ENCODE measurements around the gene POU6F1.
"Not testable (repeated sequence)": the region's sequence is repeated elsewhere in the genome, so short reads cannot be mapped to it uniquely, and the experiment has no call there.

The POU6F1 gene

GRCh38 chr12:51217968-51218606 lies at the start of gene POU6F1:
Gene POU6F1, minus strand, starts transcription at chr12:51218062. Its CDS starts 11,226 bp downstream, at chr12:51206836.
- H3K27me3 ChIP-seq (replicated peaks; ENCODE audit: control insufficient read depth, insufficient read depth, low read length), result no peaks in the 10 kb centered on the region
- no peaks in the 10 kb centered on the region for H3K36me3 ChIP-seq (ENCODE audit: control insufficient read depth, insufficient read depth, low read length, severe bottlenecking)
- H3K4me3 ChIP-seq (ENCODE audit: low read length), result peak within 1 kb of the TSS; percentile 84
- H3K9ac ChIP-seq (ENCODE audit: low read length), result peak within 1 kb of the TSS; percentile 83
- no peaks in the 10 kb centered on the region for H3K9me3 ChIP-seq (ENCODE audit: control insufficient read depth, low read length)
- DNase-seq (ENCODE audit: low read depth), result peak; percentile 94
- H3K4me1 ChIP-seq (ENCODE audit: control insufficient read depth, insufficient read depth, low read length), result peaks cover 3% of the 10 kb centered on the region

- DNase-seq (ENCODE audit: low read depth), result no peak
- no peaks in the 10 kb centered on the region for H3K36me3 ChIP-seq (ENCODE audit: control insufficient read depth, insufficient read depth, low read length, severe bottlenecking)
- H3K4me3 ChIP-seq (ENCODE audit: low read length), result no peak overlapping the region
- H3K9ac ChIP-seq (ENCODE audit: low read length), result no peak overlapping the region
- no peaks in the 10 kb centered on the region for H3K27me3 ChIP-seq (replicated peaks; ENCODE audit: control insufficient read depth, insufficient read depth, low read length)
- H3K4me1 ChIP-seq (ENCODE audit: control insufficient read depth, insufficient read depth, low read length), result peaks cover 7% of the 10 kb centered on the region
- H3K9me3 ChIP-seq (ENCODE audit: control insufficient read depth, low read length), result no peaks in the 10 kb centered on the region
Measured at GRCh38 chr12:51265024-51265423, 47.2 kb upstream of the POU6F1 start.

- H3K4me1 ChIP-seq (ENCODE audit: control insufficient read depth, insufficient read depth, low read length), result peaks cover 4% of the 10 kb centered on the region
- no peaks in the 10 kb centered on the region for H3K27me3 ChIP-seq (replicated peaks; ENCODE audit: control insufficient read depth, insufficient read depth, low read length)
- H3K9me3 ChIP-seq (ENCODE audit: control insufficient read depth, low read length), result no peaks in the 10 kb centered on the region
- H3K4me3 ChIP-seq (ENCODE audit: low read length), result no peak overlapping the region
- DNase-seq (ENCODE audit: low read depth), result no peak
- H3K9ac ChIP-seq (ENCODE audit: low read length), result no peak overlapping the region
- H3K36me3 ChIP-seq (ENCODE audit: control insufficient read depth, insufficient read depth, low read length, severe bottlenecking), result no peaks in the 10 kb centered on the region
Measured at GRCh38 chr12:51264297-51264696, 46.4 kb upstream of the POU6F1 start.

GRCh38 chr12:51263341-51263740 lies 45.5 kb upstream of the POU6F1 start:
- H3K36me3 ChIP-seq (ENCODE audit: control insufficient read depth, insufficient read depth, low read length, severe bottlenecking), result no peaks in the 10 kb centered on the region
- no peaks in the 10 kb centered on the region for H3K9me3 ChIP-seq (ENCODE audit: control insufficient read depth, low read length)
- no peaks in the 10 kb centered on the region for H3K27me3 ChIP-seq (replicated peaks; ENCODE audit: control insufficient read depth, insufficient read depth, low read length)

GRCh38 chr12:51262758-51263177 lies 44.9 kb upstream of the POU6F1 start:
- Histone ChIP-seq H3K9me3 (ENCODE audit: control insufficient read depth, low read length) (no peaks in the 10 kb centered on the region), H3K4me3 (ENCODE audit: low read length) (no peak overlapping the region), H3K27me3 (replicated peaks; ENCODE audit: control insufficient read depth, insufficient read depth, low read length) (no peaks in the 10 kb centered on the region), H3K4me1 (ENCODE audit: control insufficient read depth, insufficient read depth, low read length) (no peaks in the 10 kb centered on the region), H3K9ac (ENCODE audit: low read length) (no peak overlapping the region), H3K36me3 (ENCODE audit: control insufficient read depth, insufficient read depth, low read length, severe bottlenecking) (no peaks in the 10 kb centered on the region)
- peak; percentile 68 for DNase-seq (ENCODE audit: low read depth)

More at GRCh38 chr12:51263341-51263740, 45.5 kb upstream of the POU6F1 start:
- Histone ChIP-seq H3K4me1 (ENCODE audit: control insufficient read depth, insufficient read depth, low read length) (no peaks in the 10 kb centered on the region), H3K9ac (ENCODE audit: low read length) (no peak overlapping the region), H3K4me3 (ENCODE audit: low read length) (no peak overlapping the region)
- DNase-seq (ENCODE audit: low read depth), result no peak

- H3K9ac ChIP-seq (ENCODE audit: low read length); DNase-seq (ENCODE audit: low read depth); H3K4me1 ChIP-seq (ENCODE audit: control insufficient read depth, insufficient read depth, low read length): not testable (repeated sequence)
Measured at GRCh38 chr12:51259600-51259999, 41.7 kb upstream of the POU6F1 start.

GRCh38 chr12:51254536-51254935 lies 36.7 kb upstream of the POU6F1 start:
- Histone ChIP-seq H3K4me3 (ENCODE audit: low read length) (no peak overlapping the region), H3K36me3 (ENCODE audit: control insufficient read depth, insufficient read depth, low read length, severe bottlenecking) (no peaks in the 10 kb centered on the region), H3K4me1 (ENCODE audit: control insufficient read depth, insufficient read depth, low read length) (no peaks in the 10 kb centered on the region), H3K9ac (ENCODE audit: low read length) (no peak overlapping the region), H3K9me3 (ENCODE audit: control insufficient read depth, low read length) (no peaks in the 10 kb centered on the region), H3K27me3 (replicated peaks; ENCODE audit: control insufficient read depth, insufficient read depth, low read length) (no peaks in the 10 kb centered on the region)
- DNase-seq (ENCODE audit: low read depth), result no peak

More at GRCh38 chr12:51259600-51259999, 41.7 kb upstream of the POU6F1 start:
- H3K36me3 ChIP-seq (ENCODE audit: control insufficient read depth, insufficient read depth, low read length, severe bottlenecking); H3K27me3 ChIP-seq (replicated peaks; ENCODE audit: control insufficient read depth, insufficient read depth, low read length); H3K4me3 ChIP-seq (ENCODE audit: low read length); H3K9me3 ChIP-seq (ENCODE audit: control insufficient read depth, low read length): not testable (repeated sequence)

GRCh38 chr12:51253276-51253675 lies 35.4 kb upstream of the POU6F1 start:
- H3K9ac ChIP-seq (ENCODE audit: low read length), result no peak overlapping the region
- H3K27me3 ChIP-seq (replicated peaks; ENCODE audit: control insufficient read depth, insufficient read depth, low read length), result no peaks in the 10 kb centered on the region
- no peak overlapping the region for H3K4me3 ChIP-seq (ENCODE audit: low read length)
- H3K9me3 ChIP-seq (ENCODE audit: control insufficient read depth, low read length), result no peaks in the 10 kb centered on the region
- no peaks in the 10 kb centered on the region for H3K4me1 ChIP-seq (ENCODE audit: control insufficient read depth, insufficient read depth, low read length)
- no peak for DNase-seq (ENCODE audit: low read depth)
- H3K36me3 ChIP-seq (ENCODE audit: control insufficient read depth, insufficient read depth, low read length, severe bottlenecking), result no peaks in the 10 kb centered on the region

GRCh38 chr12:51247523-51248206 lies 29.8 kb upstream of the POU6F1 start:
- H3K4me1 ChIP-seq (ENCODE audit: control insufficient read depth, insufficient read depth, low read length), result peaks cover 12% of the 10 kb centered on the region
- no peak overlapping the region for H3K4me3 ChIP-seq (ENCODE audit: low read length)
- H3K9me3 ChIP-seq (ENCODE audit: control insufficient read depth, low read length), result no peaks in the 10 kb centered on the region
- DNase-seq (ENCODE audit: low read depth), result no peak
- H3K9ac ChIP-seq (ENCODE audit: low read length), result no peak overlapping the region
- H3K36me3 ChIP-seq (ENCODE audit: control insufficient read depth, insufficient read depth, low read length, severe bottlenecking), result peaks cover 31% of the 10 kb centered on the region
- no peaks in the 10 kb centered on the region for H3K27me3 ChIP-seq (replicated peaks; ENCODE audit: control insufficient read depth, insufficient read depth, low read length)

GRCh38 chr12:51246254-51246853 lies 28.5 kb upstream of the POU6F1 start:
- Histone ChIP-seq H3K9ac (ENCODE audit: low read length) (no peak overlapping the region), H3K4me1 (ENCODE audit: control insufficient read depth, insufficient read depth, low read length) (peaks cover 13% of the 10 kb centered on the region), H3K9me3 (ENCODE audit: control insufficient read depth, low read length) (no peaks in the 10 kb centered on the region), H3K36me3 (ENCODE audit: control insufficient read depth, insufficient read depth, low read length, severe bottlenecking) (peaks cover 44% of the 10 kb centered on the region), H3K27me3 (replicated peaks; ENCODE audit: control insufficient read depth, insufficient read depth, low read length) (no peaks in the 10 kb centered on the region), H3K4me3 (ENCODE audit: low read length) (no peak overlapping the region)
- no peak for DNase-seq (ENCODE audit: low read depth)

GRCh38 chr12:51245476-51246253 lies 27.8 kb upstream of the POU6F1 start:
- H3K4me3 ChIP-seq (ENCODE audit: low read length), result no peak overlapping the region
- DNase-seq (ENCODE audit: low read depth), result no peak
- peaks cover 20% of the 10 kb centered on the region for H3K4me1 ChIP-seq (ENCODE audit: control insufficient read depth, insufficient read depth, low read length)
- H3K36me3 ChIP-seq (ENCODE audit: control insufficient read depth, insufficient read depth, low read length, severe bottlenecking), result peaks cover 51% of the 10 kb centered on the region
- no peaks in the 10 kb centered on the region for H3K9me3 ChIP-seq (ENCODE audit: control insufficient read depth, low read length)
- no peak overlapping the region for H3K9ac ChIP-seq (ENCODE audit: low read length)
- H3K27me3 ChIP-seq (replicated peaks; ENCODE audit: control insufficient read depth, insufficient read depth, low read length), result no peaks in the 10 kb centered on the region
